Measurements from ENCODE around the gene DCAF6.

GRCh38 chr1:168106274-168106673, 169.8 kb downstream of the DCAF6 start:
- TF ChIP-seq CTCF (IDR thresholded peaks at IDR 0.05; ENCODE audit: insufficient read depth, low read length): no peak
- TF ChIP-seq POLR2AphosphoS5 (IDR thresholded peaks at IDR 0.05; ENCODE audit: low read depth): no peak
- TF ChIP-seq GABPA (IDR thresholded peaks at IDR 0.05; ENCODE audit: low read depth): no peak
- TF ChIP-seq REST (IDR thresholded peaks at IDR 0.05; ENCODE audit: insufficient replicate concordance, low read depth): no peak
